ENCODE measurements around the gene PIH1D1. TPM values are rescaled to one million over a fixed set of nuclear protein-coding genes. Genes with fewer than 3 reads are reported as not detected.

Gene PIH1D1
- total RNA-seq, 1 donor from 2014 or later: 133 TPM

- peak; percentile 90 for DNase-seq (ENCODE audit: low spot score)
- Mint-ChIP-seq H3K27ac (peak overlapping the region; percentile 97), H3K4me1 (peaks cover 42% of the 10 kb centered on the region), H3K27me3 (ENCODE audit: insufficient read depth, low read depth) (peaks cover 15% of the 10 kb centered on the region), H3K36me3 (no peaks in the 10 kb centered on the region), H3K9me3 (no peaks in the 10 kb centered on the region), H3K4me3 (peak overlapping the region; percentile 74)
- Histone ChIP-seq H3F3A (ENCODE audit: low read depth) (peaks cover 36% of the 10 kb centered on the region), H3K4me2 (peak overlapping the region; percentile 68), H3K79me2 (ENCODE audit: low read depth) (no peaks in the 10 kb centered on the region), H3K9me3 (ENCODE audit: low read depth) (no peaks in the 10 kb centered on the region), H3K4me1 (peaks cover 28% of the 10 kb centered on the region), H3K9ac (no peak overlapping the region), H3K27me3 (no peaks in the 10 kb centered on the region), H3K4me3 (no peak overlapping the region), H2AFZ (replicated peaks) (no peak overlapping the region), H4K20me1 (ENCODE audit: low read depth) (no peaks in the 10 kb centered on the region), H3K27ac (peak overlapping the region; percentile 92), H3K36me3 (no peaks in the 10 kb centered on the region)
- no peak for TF ChIP-seq CTCF (IDR thresholded peaks at IDR 0.05)
- TF ChIP-seq EZH2 (IDR thresholded peaks at IDR 0.05): no peak
- TF ChIP-seq EZH2phosphoT487 (IDR thresholded peaks at IDR 0.05): no peak
These were observed 48.0 kb downstream of the PIH1D1 start for GRCh38 chr19:49403404-49404187.

GRCh38 chr19:49400029-49400428, 51.6 kb downstream of the PIH1D1 start:
- DNase-seq (ENCODE audit: low spot score): no peak
- H3K79me2 ChIP-seq (ENCODE audit: low read depth): no peaks in the 10 kb centered on the region
- H3K27me3 ChIP-seq: no peaks in the 10 kb centered on the region
- H3K9me3 ChIP-seq (ENCODE audit: low read depth): no peaks in the 10 kb centered on the region
- no peak overlapping the region for H3K27ac ChIP-seq
- no peak overlapping the region for H3K4me3 Mint-ChIP-seq
- no peak overlapping the region for H3K9ac ChIP-seq
- H3K27ac Mint-ChIP-seq: no peak overlapping the region
- peaks cover 44% of the 10 kb centered on the region for H3K4me1 ChIP-seq
- TF ChIP-seq EZH2phosphoT487 (IDR thresholded peaks at IDR 0.05): no peak
- TF ChIP-seq EZH2 (IDR thresholded peaks at IDR 0.05): no peak
- no peak for TF ChIP-seq CTCF (IDR thresholded peaks at IDR 0.05)
- no peaks in the 10 kb centered on the region for H3K9me3 Mint-ChIP-seq
- H3K4me2 ChIP-seq: no peak overlapping the region
- H2AFZ ChIP-seq (replicated peaks): no peak overlapping the region
- H4K20me1 ChIP-seq (ENCODE audit: low read depth): no peaks in the 10 kb centered on the region
- H3K4me3 ChIP-seq: no peak overlapping the region
- H3K4me1 Mint-ChIP-seq: peaks cover 53% of the 10 kb centered on the region
- peaks cover 18% of the 10 kb centered on the region for H3K27me3 Mint-ChIP-seq (ENCODE audit: insufficient read depth, low read depth)
- no peaks in the 10 kb centered on the region for H3K36me3 Mint-ChIP-seq
- peaks cover 42% of the 10 kb centered on the region for H3F3A ChIP-seq (ENCODE audit: low read depth)
- no peaks in the 10 kb centered on the region for H3K36me3 ChIP-seq

- TF ChIP-seq CTCF (IDR thresholded peaks at IDR 0.05) (no peak), EZH2phosphoT487 (IDR thresholded peaks at IDR 0.05) (no peak), EZH2 (IDR thresholded peaks at IDR 0.05) (no peak)
- no peak overlapping the region for H3K9ac ChIP-seq
- no peaks in the 10 kb centered on the region for H3K36me3 Mint-ChIP-seq
- H3K4me2 ChIP-seq: no peak overlapping the region
- peaks cover 50% of the 10 kb centered on the region for H3K4me1 Mint-ChIP-seq
- no peaks in the 10 kb centered on the region for H3K27me3 ChIP-seq
- H3K79me2 ChIP-seq (ENCODE audit: low read depth): no peaks in the 10 kb centered on the region
- no peaks in the 10 kb centered on the region for H3K9me3 ChIP-seq (ENCODE audit: low read depth)
- no peak overlapping the region for H3K27ac Mint-ChIP-seq
- H3K4me3 ChIP-seq: no peak overlapping the region
- H3K4me3 Mint-ChIP-seq: no peak overlapping the region
- no peaks in the 10 kb centered on the region for H3K36me3 ChIP-seq
- H3K9me3 Mint-ChIP-seq: no peaks in the 10 kb centered on the region
- no peaks in the 10 kb centered on the region for H4K20me1 ChIP-seq (ENCODE audit: low read depth)
- peaks cover 16% of the 10 kb centered on the region for H3K27me3 Mint-ChIP-seq (ENCODE audit: insufficient read depth, low read depth)
- peaks cover 43% of the 10 kb centered on the region for H3K4me1 ChIP-seq
- H3F3A ChIP-seq (ENCODE audit: low read depth): peaks cover 34% of the 10 kb centered on the region
- H3K27ac ChIP-seq: no peak overlapping the region
- H2AFZ ChIP-seq (replicated peaks): peak overlapping the region; percentile 80
- no peak for DNase-seq (ENCODE audit: low spot score)
These were observed 52.7 kb downstream of the PIH1D1 start for GRCh38 chr19:49398931-49399330.
